T-helper 9 cell (primary cell): Measurements from ENCODE around the gene ADAM12.
"Not testable (repeated sequence)": the region's sequence is repeated elsewhere in the genome, so short reads cannot be mapped to it uniquely, and the experiment has no call there.

Experiments used
- DNase-seq: peaks from one replicate; pipeline ENCODE4 v3.0.0-alpha.2; 2020

ADAM12 gene

GRCh38 chr10:126374435-126374834 lies 13.8 kb downstream of the ADAM12 start:
- no peak for DNase-seq

GRCh38 chr10:126373972-126374371 lies 14.3 kb downstream of the ADAM12 start:
- no peak for DNase-seq

GRCh38 chr10:126373147-126373546 lies 15.1 kb downstream of the ADAM12 start:
- no peak for DNase-seq

GRCh38 chr10:126372396-126372795 lies 15.9 kb downstream of the ADAM12 start:
- no peak for DNase-seq

- DNase-seq = no peak
Measured at GRCh38 chr10:126369125-126369710, 19.1 kb downstream of the ADAM12 start.

- no peak for DNase-seq
Measured at GRCh38 chr10:126357169-126357568, 31.1 kb downstream of the ADAM12 start.

- DNase-seq = no peak
Measured at GRCh38 chr10:126353666-126354065, 34.6 kb downstream of the ADAM12 start.

- DNase-seq = no peak
Measured at GRCh38 chr10:126352453-126352852, 35.8 kb downstream of the ADAM12 start.

- DNase-seq = no peak
Measured at GRCh38 chr10:126351021-126351420, 37.3 kb downstream of the ADAM12 start.

- no peak for DNase-seq
Measured at GRCh38 chr10:126350216-126350992, 37.9 kb downstream of the ADAM12 start.

- no peak for DNase-seq
Measured at GRCh38 chr10:126349676-126350075, 38.6 kb downstream of the ADAM12 start.

- DNase-seq = no peak
Measured at GRCh38 chr10:126349101-126349500, 39.2 kb downstream of the ADAM12 start.

GRCh38 chr10:126343496-126343895 lies 44.8 kb downstream of the ADAM12 start:
- DNase-seq = not testable (repeated sequence)

GRCh38 chr10:126342680-126343079 lies 45.6 kb downstream of the ADAM12 start:
- DNase-seq = no peak

- DNase-seq = no peak
Measured at GRCh38 chr10:126341491-126341890, 46.8 kb downstream of the ADAM12 start.

- DNase-seq = no peak
Measured at GRCh38 chr10:126337251-126337810, 50.9 kb downstream of the ADAM12 start.

GRCh38 chr10:126336801-126337200 lies 51.5 kb downstream of the ADAM12 start:
- no peak for DNase-seq

- no peak for DNase-seq
Measured at GRCh38 chr10:126334272-126334671, 54.0 kb downstream of the ADAM12 start.

- no peak for DNase-seq
Measured at GRCh38 chr10:126332576-126332975, 55.7 kb downstream of the ADAM12 start.

GRCh38 chr10:126331101-126331500 lies 57.2 kb downstream of the ADAM12 start:
- DNase-seq = no peak

GRCh38 chr10:126324826-126325225 lies 63.5 kb downstream of the ADAM12 start:
- no peak for DNase-seq

GRCh38 chr10:126321440-126321839 lies 66.8 kb downstream of the ADAM12 start:
- no peak for DNase-seq

GRCh38 chr10:126317751-126318150 lies 70.5 kb downstream of the ADAM12 start:
- DNase-seq = no peak

- no peak for DNase-seq
Measured at GRCh38 chr10:126315494-126316177, 72.6 kb downstream of the ADAM12 start.
